Testis (tissue), 2 donors: ENCODE measurements around the gene EVC.

Source experiments
- POLR2A ChIP-seq: fragments of 450-650 bp; IDR thresholded peaks from one replicate; pipeline ENCODE4 v1.6.1; 2017; ENCODE audit warnings: antibody characterized with exemption, mild to moderate bottlenecking, moderate library complexity
- TF ChIP-seq, protein P1 (sequence below), 3 experiments: fragments of 450-650 bp in 2 of 3; fragments of 200-600 bp in 1 of 3; sonication (generic) in 1 of 3; IDR thresholded peaks; one replicate each; pipeline ENCODE4 v1.5.1; 2016 to 2019; ENCODE audit warnings: antibody characterized with exemption in 3 of 3, mild to moderate bottlenecking in 2 of 3, moderate library complexity in 1 of 3

DNA sequence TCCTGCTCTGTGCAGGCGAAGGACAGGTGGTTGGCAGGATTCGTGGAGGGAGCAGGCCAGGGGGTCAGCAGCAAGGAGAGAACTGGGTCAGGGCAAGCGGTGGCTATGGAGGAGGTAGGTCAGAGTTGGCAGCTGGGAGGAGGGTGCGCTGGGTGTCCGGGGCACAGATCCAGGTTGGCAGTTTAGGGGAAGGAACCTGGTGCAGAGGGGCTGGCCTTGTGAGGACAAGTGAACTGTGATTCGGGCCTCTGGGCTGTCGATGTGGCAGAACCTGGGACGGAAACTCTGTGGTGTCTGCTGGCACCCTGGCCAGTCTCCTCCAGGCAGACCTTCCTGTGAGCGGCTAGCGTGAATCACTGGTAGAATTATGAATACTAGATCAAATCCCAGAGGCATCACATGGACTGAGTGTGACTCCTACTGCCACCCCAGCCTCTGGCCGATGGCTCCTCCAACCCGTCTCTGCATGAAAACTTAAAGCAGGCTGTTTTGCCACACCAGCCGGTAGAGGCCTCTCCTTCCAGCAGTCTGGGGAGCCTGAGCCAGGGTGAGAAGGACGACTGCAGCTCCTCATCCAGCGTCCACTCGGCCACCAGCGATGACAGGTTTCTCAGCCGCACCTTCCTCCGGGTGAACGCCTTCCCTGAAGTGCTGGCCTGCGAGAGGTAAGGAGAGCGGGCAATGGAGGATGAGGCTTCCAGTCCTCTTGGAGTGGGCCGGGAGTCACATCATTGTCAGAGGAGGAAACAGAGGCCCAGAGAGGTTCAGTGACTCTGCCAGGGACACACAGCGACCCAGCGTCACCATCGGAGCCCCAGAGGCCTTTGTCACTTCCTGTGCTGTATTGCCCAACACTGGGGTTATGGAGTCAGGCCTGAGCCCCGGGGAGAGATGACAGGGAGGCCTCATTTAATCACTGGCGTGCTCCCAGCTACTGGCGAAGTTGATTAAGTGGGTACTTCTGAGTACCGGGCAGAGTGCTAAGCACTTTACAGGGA lies 20.3 kb downstream of the EVC start:
- TF ChIP-seq, protein P1, sequence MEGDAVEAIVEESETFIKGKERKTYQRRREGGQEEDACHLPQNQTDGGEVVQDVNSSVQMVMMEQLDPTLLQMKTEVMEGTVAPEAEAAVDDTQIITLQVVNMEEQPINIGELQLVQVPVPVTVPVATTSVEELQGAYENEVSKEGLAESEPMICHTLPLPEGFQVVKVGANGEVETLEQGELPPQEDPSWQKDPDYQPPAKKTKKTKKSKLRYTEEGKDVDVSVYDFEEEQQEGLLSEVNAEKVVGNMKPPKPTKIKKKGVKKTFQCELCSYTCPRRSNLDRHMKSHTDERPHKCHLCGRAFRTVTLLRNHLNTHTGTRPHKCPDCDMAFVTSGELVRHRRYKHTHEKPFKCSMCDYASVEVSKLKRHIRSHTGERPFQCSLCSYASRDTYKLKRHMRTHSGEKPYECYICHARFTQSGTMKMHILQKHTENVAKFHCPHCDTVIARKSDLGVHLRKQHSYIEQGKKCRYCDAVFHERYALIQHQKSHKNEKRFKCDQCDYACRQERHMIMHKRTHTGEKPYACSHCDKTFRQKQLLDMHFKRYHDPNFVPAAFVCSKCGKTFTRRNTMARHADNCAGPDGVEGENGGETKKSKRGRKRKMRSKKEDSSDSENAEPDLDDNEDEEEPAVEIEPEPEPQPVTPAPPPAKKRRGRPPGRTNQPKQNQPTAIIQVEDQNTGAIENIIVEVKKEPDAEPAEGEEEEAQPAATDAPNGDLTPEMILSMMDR (IDR thresholded peaks at IDR 0.05) = no peak
- no peak for TF ChIP-seq POLR2A
